Measurements from ENCODE around the gene BCO2.

BCO2 gene

DNA sequence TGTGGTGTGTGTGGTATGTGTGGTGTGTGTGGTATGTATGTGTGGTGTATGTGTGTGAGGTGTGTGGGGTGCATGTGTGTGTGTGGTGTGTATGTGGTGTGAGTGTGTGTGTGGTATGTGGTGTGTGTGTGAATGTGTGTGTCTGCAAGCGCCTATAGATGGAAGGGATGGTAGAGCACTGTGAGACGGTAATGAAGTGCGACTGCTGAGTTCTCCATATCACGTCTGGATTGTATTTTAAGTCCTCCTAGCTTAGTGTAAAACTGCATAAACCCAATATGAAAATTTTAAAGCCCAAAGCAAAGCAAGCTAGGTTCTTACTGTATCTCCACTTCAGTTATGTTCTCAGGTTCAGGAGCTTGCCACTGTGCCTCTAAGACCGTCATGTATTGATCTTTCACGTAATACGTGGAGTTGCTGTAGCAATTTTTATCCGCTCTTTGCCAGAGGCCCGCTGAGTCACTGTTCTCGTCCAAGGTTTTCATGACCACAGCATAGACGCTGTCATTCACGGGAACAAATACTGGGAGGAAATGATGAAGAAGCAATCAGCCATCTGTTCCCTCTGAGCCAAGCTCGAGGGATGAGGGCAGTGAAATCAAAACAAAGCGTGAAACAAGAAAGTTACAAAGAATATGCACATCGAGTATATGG lies 79.9 kb downstream of the BCO2 start:
- DNase-seq, result peak in 1 of 2 experiments; percentile 8

DNA sequence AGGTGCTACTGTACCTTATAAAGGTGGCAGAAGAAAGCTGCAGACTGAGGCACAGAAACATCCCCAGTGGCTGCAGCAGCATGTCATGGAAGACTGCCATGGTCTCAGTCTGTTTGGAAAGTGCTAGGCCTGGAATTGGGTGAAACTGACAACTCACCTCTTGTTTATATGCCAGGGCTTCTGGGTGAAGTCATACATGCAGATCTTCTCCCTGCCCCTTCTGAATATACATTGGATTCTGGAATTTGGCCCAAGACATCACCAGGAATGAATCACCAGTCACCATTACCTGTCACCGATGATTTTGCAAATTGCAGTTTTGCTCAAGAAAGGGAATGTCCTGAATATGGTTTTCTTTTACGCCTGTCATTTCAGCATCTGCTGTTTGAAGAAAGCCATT lies 85.2 kb downstream of the BCO2 start, which contains the start of gene PLET1:
PLET1 (minus strand) TSS at position 371 of the 400 bp plus-strand sequence; CDS start at position 100, 271 bp downstream.
- no peak for DNase-seq

GRCh38 chr11:112265659-112266409 lies 90.5 kb downstream of the BCO2 start:
- DNase-seq, result no peak

DNA sequence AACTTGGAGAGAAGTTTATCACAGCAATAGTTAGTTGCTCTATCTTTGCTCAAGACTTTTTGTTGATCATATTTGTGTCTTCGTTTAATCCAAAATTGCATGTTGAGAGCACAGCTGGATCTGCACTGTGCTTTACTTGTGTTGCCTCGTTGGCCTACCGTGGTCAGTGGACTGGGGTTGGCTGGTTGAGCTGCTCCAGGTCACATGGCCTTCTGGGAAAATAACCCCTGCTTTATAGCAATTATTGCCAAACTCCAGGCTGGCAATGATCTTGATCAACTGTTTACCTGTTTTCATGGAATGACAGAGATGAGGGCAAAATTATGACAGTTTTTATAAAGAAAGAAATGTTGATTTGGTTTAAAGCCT lies 91.1 kb downstream of the BCO2 start:
- DNase-seq, result no peak

DNA sequence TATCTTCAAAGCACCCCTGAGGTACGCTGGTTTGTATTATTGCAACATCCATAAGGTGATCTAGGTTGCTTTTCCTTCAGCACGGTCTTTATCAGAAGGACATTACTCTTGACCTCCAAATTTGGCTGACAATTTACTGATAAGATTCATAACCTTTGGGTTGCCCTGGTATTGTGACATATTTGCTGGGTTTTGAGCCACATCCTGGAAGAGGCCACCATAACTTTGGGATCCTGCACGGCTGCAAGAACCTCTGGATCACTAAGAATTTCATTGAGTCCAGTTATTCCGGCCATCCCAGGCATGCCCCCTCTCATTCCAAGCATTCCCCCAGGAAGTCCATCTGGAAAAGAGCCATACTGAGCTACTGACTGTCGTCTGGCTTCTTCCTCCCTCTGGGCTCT lies 91.9 kb downstream of the BCO2 start:
- DNase-seq, result no peak

DNA sequence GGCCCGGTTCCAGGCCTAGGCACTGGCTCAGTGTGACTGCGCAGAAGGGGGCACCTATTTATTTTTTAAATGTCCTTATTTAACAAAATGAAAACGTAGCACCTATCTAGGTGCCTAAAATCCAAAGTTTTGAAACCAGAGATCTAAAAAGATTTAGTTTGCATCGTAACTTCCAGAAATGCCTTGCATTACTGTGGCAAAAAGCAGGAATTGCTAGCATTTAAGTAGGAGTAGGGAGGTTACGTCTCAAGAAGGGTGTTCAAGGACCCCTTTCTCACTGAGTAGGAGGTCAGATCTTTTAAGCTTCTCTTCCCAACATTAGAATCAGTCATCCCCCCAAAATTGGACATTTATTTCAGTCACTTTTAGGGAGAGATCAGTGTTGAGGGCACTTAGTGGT lies 93.1 kb downstream of the BCO2 start:
- DNase-seq, result no peak

Measured in cerebellar nuclear complex (tissue), 1 donor.